Esophagus squamous epithelium (tissue), 4 donors: Measurements from ENCODE around the gene PPP1R18.

ENCODE experiments used
- CTCF ChIP-seq, 6 experiments: fragments of 450-650 bp in 4 of 6; fragments of 200-600 bp in 2 of 6; sonication (generic) in 2 of 6; IDR thresholded peaks; one replicate each; pipeline ENCODE4 v1.5.1; 2016 to 2019; ENCODE audit warnings: antibody characterized with exemption in 6 of 6, mild to moderate bottlenecking in 4 of 6, moderate library complexity in 4 of 6
- POLR2A ChIP-seq, 4 donors: fragments of 450-650 bp; IDR thresholded peaks; one replicate each; pipeline ENCODE4 v1.6.1; 2017; ENCODE audit warnings: antibody characterized with exemption in 4 of 4, mild to moderate bottlenecking in 4 of 4, moderate library complexity in 3 of 4

GRCh38 chr6:30721198-30722024 lies 35.0 kb upstream of the PPP1R18 start:
- TF ChIP-seq CTCF (IDR thresholded peaks at IDR 0.05): peak; percentile 29 to 61 (median 48)
- peak in 3 of 4 donors; percentile 12 to 66 (median 47) for TF ChIP-seq POLR2A (IDR thresholded peaks at IDR 0.05)
